Kidney (tissue), 14 donors: ENCODE results near the gene TTLL9. TPM values are rescaled to one million over a fixed set of nuclear protein-coding genes. Genes with fewer than 3 reads are reported as not detected.

Experiments used
- DNase-seq, 5 donors: peaks; one replicate each; pipeline ENCODE4 v3.0.0-alpha.2; 2013 to 2020
- FAIRE-seq: peaks from 2 replicates; lab custom pipeline; 2012; peaks lifted over from hg19 to GRCh38; lab: Jason Lieb, UNC
- H3K27ac ChIP-seq, 2 donors: one replicate each; pipeline ENCODE4 v1.7.0; 2013; ENCODE audit warnings: low read depth in 2 of 2, low read length in 2 of 2, inconsistent platforms in 1 of 2
- H3K27me3 ChIP-seq: one replicate; pipeline ENCODE4 v1.7.1; 2013; ENCODE audit warnings: low read length, inconsistent platforms; ENCODE audit not compliant: control insufficient read depth, insufficient read depth
- H3K36me3 ChIP-seq, 3 donors: one replicate each; pipeline versions ENCODE4 v1.7.0 to v1.7.1; 2013; ENCODE audit warnings: low read length in 3 of 3, control low read depth in 1 of 3, inconsistent platforms in 1 of 3; ENCODE audit not compliant: insufficient read depth in 3 of 3, control insufficient read depth in 2 of 3
- H3K4me1 ChIP-seq, 3 donors: one replicate each; pipeline versions ENCODE4 v1.7.0 to v1.7.1; 2013; ENCODE audit warnings: low read length in 3 of 3, inconsistent platforms in 1 of 3, low read depth in 1 of 3; ENCODE audit not compliant: control insufficient read depth in 2 of 3, insufficient read depth in 2 of 3
- H3K4me3 ChIP-seq, 3 donors: one replicate each; pipeline versions ENCODE4 v1.7.0 to v1.8.1; 2013; ENCODE audit warnings: low read length in 3 of 3, control low read depth in 1 of 3, inconsistent platforms in 1 of 3
- H3K9ac ChIP-seq, 3 donors: one replicate each; pipeline versions ENCODE4 v1.7.0 to v1.7.1; 2013; ENCODE audit warnings: low read length in 3 of 3, control low read depth in 1 of 3, inconsistent platforms in 1 of 3
- H3K9me3 ChIP-seq, 3 donors: one replicate each; pipeline versions ENCODE4 v1.7.0 to v1.7.1; 2013; ENCODE audit warnings: low read length in 3 of 3, control low read depth in 1 of 3, inconsistent platforms in 1 of 3; ENCODE audit not compliant: control insufficient read depth in 2 of 3, insufficient read depth in 1 of 3
- CTCF ChIP-seq: IDR thresholded peaks from 3 replicates; pipeline ENCODE4 v1.5.1; 2012; ENCODE audit warnings: mild to moderate bottlenecking, moderate library complexity, borderline replicate concordance; ENCODE audit not compliant: insufficient read depth; ENCODE audit errors: extremely low read depth
- intact Hi-C: fragments of 100-400 bp; cut with DNase I; formaldehyde crosslinking; loops from one replicate; pipeline ENCODE4 v1.11.1; 2022
- polyA plus RNA-seq: library from polyadenylated mRNA; stranded (reverse); fragments of 350-450 nt; fragmentation: Illumina TruSeq; extraction: RNeasy Lipid Tissue Mini Kit (QIAGEN cat#74804); gene quantifications from one replicate; pipeline ENCODE4 v1.2.3, GENCODE V29; 2014; ENCODE audit warnings: low read depth, low replicate concordance; ENCODE audit not compliant: insufficient read depth
- total RNA-seq: library from RNA; stranded (reverse); fragmentation: NEBNext Ultra II Directional; extraction: Animal tissue kit (Norgen Biotek cat#: 25700); gene quantifications from one replicate; pipeline ENCODE4 v1.2.1, GENCODE V29; 2021
- donor health status: control.
- donor health status: control.
- donor health status: control.
- donor health status: control.
- donor health status: control.
- donor health status: DM: yes; HTN: yes; CAD: no.
- donor health status: Normal renal cell carcinoma (clear cell type).

Gene TTLL9
- total and polyA plus RNA-seq, 2 donors from 2014 or later = 0.82 to 1.9 TPM

- no peak for TF ChIP-seq CTCF
- Histone ChIP-seq H3K27me3 (no peaks in the 10 kb centered on the region), H3K9me3 (no peaks in the 10 kb centered on the region), H3K4me1 (peaks cover 0 to 25% (median 8%) of the 10 kb centered on the region in 3 donors), H3K27ac (no peak overlapping the region), H3K4me3 (peak overlapping the region in 2 of 3 donors; percentile 32 to 51), H3K36me3 (peaks cover 0 to 9% (median 0%) of the 10 kb centered on the region in 3 donors), H3K9ac (peak overlapping the region in 1 of 3 donors; percentile 58)
- peak in 4 of 5 donors; percentile 75 to 89 (median 78) for DNase-seq
- intact Hi-C loops = no loop called here
- FAIRE-seq = no peak
These were observed 9.4 kb upstream of the TTLL9 start for GRCh38 chr20:31861135-31861384.

GRCh38 chr20:31861385-31862156 lies 8.9 kb upstream of the TTLL9 start:
- no peak for FAIRE-seq
- Histone ChIP-seq H3K9ac (peak overlapping the region in 1 of 3 donors; percentile 58), H3K4me3 (peak overlapping the region; percentile 44 to 53 (median 51)), H3K27me3 (no peaks in the 10 kb centered on the region), H3K4me1 (peaks cover 0 to 25% (median 8%) of the 10 kb centered on the region in 3 donors), H3K27ac (no peak overlapping the region), H3K9me3 (no peaks in the 10 kb centered on the region), H3K36me3 (peaks cover 0 to 9% (median 0%) of the 10 kb centered on the region in 3 donors)
- intact Hi-C loops = no loop called here
- DNase-seq = peak; percentile 88 to 93 (median 89)
- no peak for TF ChIP-seq CTCF

- Histone ChIP-seq H3K36me3 (peaks cover 0 to 9% (median 0%) of the 10 kb centered on the region in 3 donors), H3K27ac (no peak overlapping the region), H3K4me3 (peak overlapping the region in 1 of 3 donors; percentile 47), H3K27me3 (no peaks in the 10 kb centered on the region), H3K4me1 (peaks cover 0 to 25% (median 8%) of the 10 kb centered on the region in 3 donors), H3K9me3 (no peaks in the 10 kb centered on the region), H3K9ac (no peak overlapping the region)
- DNase-seq = no peak
- no peak for FAIRE-seq
- intact Hi-C loops = no loop called here
- no peak for TF ChIP-seq CTCF
These were observed 8.3 kb upstream of the TTLL9 start for GRCh38 chr20:31862157-31862470.
